ENCODE results near the gene SLC13A2.

- TF ChIP-seq CTCF (IDR thresholded peaks at IDR 0.05) (no peak), POLR2A (IDR thresholded peaks at IDR 0.05) (no peak), EP300 (IDR thresholded peaks at IDR 0.05) (no peak), POLR2AphosphoS5 (IDR thresholded peaks at IDR 0.05) (no peak)
These were observed 57.5 kb downstream of the SLC13A2 start for GRCh38 chr17:28530926-28531325.

Measured in upper lobe of left lung (tissue), 4 donors.